Kidney tubule cell (primary cell): Measurements from ENCODE around the gene NRROS.

Source experiments
- DNase-seq: peaks from one replicate; pipeline ENCODE4 v3.0.0-alpha.2; 2018; ENCODE audit warnings: low spot score

NRROS gene

GRCh38 chr3:196650740-196651311 is 11.3 kb downstream of the NRROS start:
- peak; percentile 74 for DNase-seq

GRCh38 chr3:196651819-196652218 is 12.3 kb downstream of the NRROS start:
- DNase-seq: no peak

GRCh38 chr3:196652961-196653795 is 13.7 kb downstream of the NRROS start:
- no peak for DNase-seq

GRCh38 chr3:196654006-196654734 is 14.7 kb downstream of the NRROS start:
- DNase-seq: no peak

- DNase-seq: peak; percentile 78
Measured at GRCh38 chr3:196654735-196655090, 15.2 kb downstream of the NRROS start.

- no peak for DNase-seq
Measured at GRCh38 chr3:196655496-196655895, 16.0 kb downstream of the NRROS start.

GRCh38 chr3:196656213-196656612 is 16.7 kb downstream of the NRROS start:
- DNase-seq: no peak

GRCh38 chr3:196659901-196660351 is 20.4 kb downstream of the NRROS start:
- no peak for DNase-seq

GRCh38 chr3:196660381-196661166 is 21.1 kb downstream of the NRROS start:
- DNase-seq: no peak

- DNase-seq: no peak
Measured at GRCh38 chr3:196661400-196661799, 21.9 kb downstream of the NRROS start.

- DNase-seq: no peak
Measured at GRCh38 chr3:196662033-196662432, 22.5 kb downstream of the NRROS start.

- DNase-seq: no peak
Measured at GRCh38 chr3:196662711-196663571, 23.4 kb downstream of the NRROS start.

GRCh38 chr3:196666001-196666867 is 26.7 kb downstream of the NRROS start:
- DNase-seq: peak; percentile 61

- DNase-seq: no peak
Measured at GRCh38 chr3:196667056-196667825, 27.7 kb downstream of the NRROS start.

- DNase-seq: no peak
Measured at GRCh38 chr3:196670339-196670738, 30.8 kb downstream of the NRROS start.

GRCh38 chr3:196673632-196674031 is 34.1 kb downstream of the NRROS start:
- no peak for DNase-seq

- DNase-seq: no peak
Measured at GRCh38 chr3:196677353-196677752, 37.9 kb downstream of the NRROS start.

GRCh38 chr3:196677931-196678330 is 38.4 kb downstream of the NRROS start:
- DNase-seq: no peak
